OCI-LY1 (cell line): ENCODE results near the gene RNF144A.

Experiments
- H2AFZ ChIP-seq: fragments of 200-600 bp; sonication (generic), shearing (Covaris generic); 2 replicates; pipeline ENCODE4 v1.6.0; 2014; ENCODE audit warnings: antibody characterized with exemption, mild to moderate bottlenecking, low read length
- H3F3A ChIP-seq: fragments of 200-600 bp; sonication (generic), shearing (Covaris generic); 2 replicates; pipeline ENCODE4 v1.6.0; 2014; ENCODE audit warnings: mild to moderate bottlenecking, antibody characterized with exemption, low read length, moderate library complexity; ENCODE audit not compliant: insufficient read depth
- H3K27ac ChIP-seq: fragments of 200-600 bp; sonication (generic); 2 replicates; pipeline ENCODE4 v1.5.1; 2014; ENCODE audit warnings: low read length, mixed run types, mild to moderate bottlenecking, low read depth; ENCODE audit not compliant: poor library complexity, severe bottlenecking
- H3K27me3 ChIP-seq: fragments of 200-600 bp; sonication (generic); 2 replicates; pipeline ENCODE4 v1.6.0; 2014; ENCODE audit warnings: antibody characterized with exemption, mild to moderate bottlenecking, low read length, moderate library complexity; ENCODE audit not compliant: insufficient read depth
- H3K36me3 ChIP-seq: fragments of 200-600 bp; sonication (generic); 2 replicates; pipeline ENCODE4 v1.6.1; 2014; ENCODE audit warnings: mild to moderate bottlenecking, antibody characterized with exemption, low read length, moderate library complexity, mixed read lengths; ENCODE audit not compliant: insufficient read depth
- H3K4me1 ChIP-seq: fragments of 200-600 bp; sonication (generic); 2 replicates; pipeline ENCODE4 v1.5.1; 2014; ENCODE audit warnings: mild to moderate bottlenecking, low read length, moderate library complexity; ENCODE audit not compliant: insufficient read depth, severe bottlenecking
- H3K4me2 ChIP-seq: fragments of 200-600 bp; sonication (generic), shearing (Covaris generic); 2 replicates; pipeline ENCODE4 v1.6.1; 2014; ENCODE audit warnings: low read length
- H3K4me3 ChIP-seq: fragments of 200-600 bp; sonication (generic); 2 replicates; pipeline ENCODE4 v1.5.1; 2014; ENCODE audit warnings: low read length, low read depth, mild to moderate bottlenecking, mixed read lengths; ENCODE audit not compliant: poor library complexity, severe bottlenecking
- H3K79me2 ChIP-seq: fragments of 200-600 bp; shearing (Covaris generic); 2 replicates; pipeline ENCODE4 v1.6.1; 2016; ENCODE audit warnings: mixed run types, low read length, mixed read lengths; ENCODE audit not compliant: insufficient read depth
- H3K9ac ChIP-seq: fragments of 200-600 bp; sonication (generic), shearing (Covaris generic); 2 replicates; pipeline ENCODE4 v1.6.1; 2014; ENCODE audit warnings: mild to moderate bottlenecking, low read length, mixed read lengths
- H3K9me2 ChIP-seq: fragments of 200-600 bp; sonication (generic), shearing (Covaris generic); 2 replicates; pipeline ENCODE4 v1.6.1; 2014; ENCODE audit warnings: low read depth, mild to moderate bottlenecking, low read length, mixed read lengths
- H3K9me3 ChIP-seq: fragments of 200-600 bp; shearing (Covaris generic); 2 replicates; pipeline ENCODE4 v1.6.1; 2014; ENCODE audit warnings: low read length, mixed read lengths
- H4K20me1 ChIP-seq: fragments of 200-600 bp; sonication (generic), shearing (Covaris generic); 2 replicates; pipeline ENCODE4 v1.6.0; 2016; ENCODE audit warnings: mild to moderate bottlenecking, low read length; ENCODE audit not compliant: insufficient read depth
- CTCF ChIP-seq: fragments of 200-600 bp; sonication (generic), shearing (Covaris generic); IDR thresholded peaks from 2 replicates; pipeline ENCODE4 v1.5.1; 2017; ENCODE audit warnings: mild to moderate bottlenecking, antibody characterized with exemption, low read length, moderate library complexity, mixed read lengths
- EZH2 ChIP-seq: fragments of 200-600 bp; sonication (generic), shearing (Covaris generic); IDR thresholded peaks from 2 replicates; pipeline ENCODE4 v1.8.0; 2017; ENCODE audit warnings: borderline replicate concordance, mixed run types, mild to moderate bottlenecking, antibody characterized with exemption, low read length, moderate library complexity, mixed read lengths

The RNF144A gene

GRCh38 chr2:7010391-7011054 is 93.3 kb downstream of the RNF144A start:
- Histone ChIP-seq H2AFZ (no peak overlapping the region), H4K20me1 (no peaks in the 10 kb centered on the region), H3K79me2 (no peaks in the 10 kb centered on the region), H3K4me3 (no peak overlapping the region), H3K27me3 (0 out of 2 replicates have a peak, but pooled peaks cover 3% of the 10 kb centered on the region), H3F3A (no peaks in the 10 kb centered on the region), H3K27ac (no peak overlapping the region), H3K9ac (no peak overlapping the region), H3K4me2 (no peak overlapping the region), H3K4me1 (no peaks in the 10 kb centered on the region), H3K9me3 (no peaks in the 10 kb centered on the region), H3K36me3 (no peaks in the 10 kb centered on the region), H3K9me2 (no peaks in the 10 kb centered on the region)
- TF ChIP-seq EZH2 (no peak), CTCF (no peak)

- Histone ChIP-seq H2AFZ (no peak overlapping the region), H3K9me3 (no peaks in the 10 kb centered on the region), H4K20me1 (no peaks in the 10 kb centered on the region), H3F3A (no peaks in the 10 kb centered on the region), H3K9ac (no peak overlapping the region), H3K36me3 (no peaks in the 10 kb centered on the region), H3K4me1 (no peaks in the 10 kb centered on the region), H3K79me2 (no peaks in the 10 kb centered on the region), H3K9me2 (no peaks in the 10 kb centered on the region), H3K4me2 (no peak overlapping the region), H3K27me3 (0 out of 2 replicates have a peak, but pooled peaks cover 3% of the 10 kb centered on the region), H3K27ac (no peak overlapping the region), H3K4me3 (no peak overlapping the region)
- TF ChIP-seq EZH2 (no peak), CTCF (no peak)
Measured at GRCh38 chr2:7011356-7012083, 94.3 kb downstream of the RNF144A start.

- no peaks in the 10 kb centered on the region for H3F3A ChIP-seq
- no peaks in the 10 kb centered on the region for H3K4me1 ChIP-seq
- TF ChIP-seq EZH2: no peak
- no peak for TF ChIP-seq CTCF
Measured at GRCh38 chr2:7012141-7012764, 95.0 kb downstream of the RNF144A start.

More at GRCh38 chr2:7012141-7012764, 95.0 kb downstream of the RNF144A start:
- no peaks in the 10 kb centered on the region for H3K9me2 ChIP-seq
- H3K4me3 ChIP-seq: no peak overlapping the region
- H3K79me2 ChIP-seq: no peaks in the 10 kb centered on the region
- H3K9ac ChIP-seq: no peak overlapping the region
- no peak overlapping the region for H2AFZ ChIP-seq
- H3K27me3 ChIP-seq: 0 out of 2 replicates have a peak, but pooled peaks cover 3% of the 10 kb centered on the region
- no peaks in the 10 kb centered on the region for H3K9me3 ChIP-seq
- no peaks in the 10 kb centered on the region for H3K36me3 ChIP-seq
- H3K27ac ChIP-seq: no peak overlapping the region
- no peaks in the 10 kb centered on the region for H4K20me1 ChIP-seq
- H3K4me2 ChIP-seq: no peak overlapping the region
